HG03039 (cell line): ENCODE data around the gene FUCA2.

Experiments
- ATAC-seq: cut with Tn5 transposase; IDR thresholded peaks from one replicate; pipeline ENCODE4 v1.9.1; 2021; ENCODE audit warnings: mild to moderate bottlenecking, moderate library complexity; ENCODE audit not compliant: unreplicated experiment

FUCA2 gene, protein sequence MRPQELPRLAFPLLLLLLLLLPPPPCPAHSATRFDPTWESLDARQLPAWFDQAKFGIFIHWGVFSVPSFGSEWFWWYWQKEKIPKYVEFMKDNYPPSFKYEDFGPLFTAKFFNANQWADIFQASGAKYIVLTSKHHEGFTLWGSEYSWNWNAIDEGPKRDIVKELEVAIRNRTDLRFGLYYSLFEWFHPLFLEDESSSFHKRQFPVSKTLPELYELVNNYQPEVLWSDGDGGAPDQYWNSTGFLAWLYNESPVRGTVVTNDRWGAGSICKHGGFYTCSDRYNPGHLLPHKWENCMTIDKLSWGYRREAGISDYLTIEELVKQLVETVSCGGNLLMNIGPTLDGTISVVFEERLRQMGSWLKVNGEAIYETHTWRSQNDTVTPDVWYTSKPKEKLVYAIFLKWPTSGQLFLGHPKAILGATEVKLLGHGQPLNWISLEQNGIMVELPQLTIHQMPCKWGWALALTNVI

DNA sequence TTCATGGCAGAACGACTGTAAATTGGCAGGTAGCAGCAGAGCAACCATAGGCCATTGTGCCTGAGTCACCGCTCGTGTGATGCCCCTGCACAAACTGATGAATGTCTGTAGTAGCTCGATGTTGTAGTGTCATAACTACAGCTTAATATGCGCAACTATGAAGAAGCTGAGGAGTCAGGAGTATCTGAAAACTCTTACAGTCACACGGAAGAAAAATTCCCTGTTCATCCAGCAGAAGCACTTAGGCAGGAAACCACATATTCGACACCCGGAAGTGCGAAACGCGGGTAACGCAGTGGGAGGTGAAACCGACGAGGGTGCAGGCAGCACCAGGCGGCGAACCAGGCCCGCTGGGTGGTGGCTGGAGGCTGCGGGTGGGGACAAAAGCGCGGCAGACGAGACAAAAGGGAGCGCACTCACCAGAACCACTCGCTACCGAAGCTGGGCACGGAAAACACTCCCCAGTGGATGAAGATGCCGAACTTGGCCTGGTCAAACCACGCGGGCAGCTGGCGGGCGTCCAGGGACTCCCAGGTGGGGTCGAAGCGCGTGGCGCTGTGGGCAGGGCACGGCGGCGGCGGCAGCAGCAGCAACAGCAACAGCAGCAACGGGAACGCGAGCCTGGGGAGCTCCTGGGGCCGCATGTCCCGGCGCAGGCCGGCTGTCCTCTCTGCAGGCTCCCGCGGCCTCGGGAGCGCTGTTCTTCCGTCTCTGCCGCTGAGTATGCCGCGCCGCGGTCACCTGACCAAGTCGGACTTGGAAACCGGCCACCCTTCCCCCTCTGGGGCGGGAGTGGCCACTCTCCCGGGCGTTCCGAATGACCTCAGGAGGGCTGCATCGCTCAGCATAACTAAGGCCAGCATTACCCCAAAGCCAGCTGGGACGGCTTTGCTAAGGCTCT, at the start of gene FUCA2:
TSS of gene FUCA2 (minus strand) at position 730 of the 901 bp plus-strand sequence. CDS start at position 644, 86 bp downstream.
- peak; percentile 61 for ATAC-seq

DNA sequence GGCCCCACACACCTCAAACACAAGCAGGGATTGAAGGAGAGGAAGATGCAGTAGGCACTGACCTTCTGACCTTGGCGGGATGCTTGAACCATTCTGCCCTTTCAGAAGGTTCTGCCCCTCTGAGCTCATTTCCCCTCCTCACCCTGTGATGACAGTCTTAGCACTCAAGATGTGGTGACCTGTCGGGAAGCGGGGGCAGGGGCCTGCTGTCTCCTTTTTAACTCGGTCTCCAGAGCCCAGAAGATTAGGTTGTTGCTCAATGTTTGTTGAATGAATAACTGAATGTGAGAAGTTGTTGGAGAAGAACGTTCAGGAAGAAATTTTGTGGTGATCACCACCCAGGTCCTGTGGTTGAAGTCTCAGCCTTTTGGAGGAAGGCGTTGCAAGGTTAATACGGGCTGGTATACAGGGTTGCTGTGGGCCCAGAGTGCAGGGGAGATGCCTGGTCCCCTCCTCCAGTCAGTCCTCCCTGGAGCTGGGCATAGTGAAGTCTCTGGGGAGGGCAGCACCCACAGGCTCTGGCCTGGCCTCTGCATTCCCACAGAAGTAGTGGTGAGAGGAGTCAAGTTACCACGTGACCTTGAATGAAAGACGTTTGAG, 49.7 kb upstream of the FUCA2 start:
- ATAC-seq, result no peak

DNA sequence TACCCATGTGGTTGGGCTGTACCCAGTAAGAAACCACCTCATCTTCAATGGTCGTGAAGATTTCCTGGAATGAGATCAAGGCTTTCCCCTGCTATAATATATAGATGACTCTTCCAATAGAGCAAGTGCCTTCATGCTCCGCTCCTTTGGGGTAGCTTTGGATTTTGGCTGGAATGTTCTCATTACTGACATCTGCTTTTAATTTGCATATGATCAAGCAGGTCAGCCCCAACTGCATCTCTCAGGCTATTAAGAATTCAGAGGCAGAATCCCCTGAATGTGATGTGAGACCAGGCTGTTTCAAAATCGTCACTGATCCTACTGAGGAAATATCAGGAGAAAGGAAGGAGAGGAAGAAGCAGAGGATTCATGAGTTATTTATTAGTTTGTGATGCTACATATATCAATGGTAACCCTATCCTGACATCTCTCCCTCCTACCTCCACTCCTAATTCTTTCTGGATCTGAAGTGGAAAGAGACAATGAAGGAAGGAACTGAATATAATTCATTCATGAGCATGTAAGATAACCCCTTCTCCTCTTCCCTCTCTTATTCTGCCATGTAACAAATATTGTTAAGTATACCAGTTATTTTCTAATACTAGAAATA, 47.6 kb upstream of the FUCA2 start:
- ATAC-seq, result no peak

DNA sequence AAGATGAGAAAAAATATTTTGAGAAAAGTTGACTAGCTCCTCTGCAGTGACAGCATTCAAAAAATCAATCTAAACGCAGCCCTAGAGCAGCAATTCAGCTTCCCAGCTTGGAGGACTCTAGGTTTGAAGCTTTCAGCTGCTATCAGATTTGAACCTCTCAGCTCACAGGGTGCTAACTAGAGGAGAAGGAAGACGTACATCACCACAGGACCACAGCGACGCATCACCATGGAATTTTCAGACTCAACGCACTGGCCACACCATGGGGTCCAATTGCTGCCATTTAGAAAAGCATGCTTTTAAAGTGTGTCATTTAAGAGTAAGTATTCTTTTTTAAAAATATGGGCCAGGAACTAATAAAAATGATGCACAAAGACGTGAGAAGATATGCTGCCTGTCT, 45.0 kb upstream of the FUCA2 start:
- no peak for ATAC-seq

DNA sequence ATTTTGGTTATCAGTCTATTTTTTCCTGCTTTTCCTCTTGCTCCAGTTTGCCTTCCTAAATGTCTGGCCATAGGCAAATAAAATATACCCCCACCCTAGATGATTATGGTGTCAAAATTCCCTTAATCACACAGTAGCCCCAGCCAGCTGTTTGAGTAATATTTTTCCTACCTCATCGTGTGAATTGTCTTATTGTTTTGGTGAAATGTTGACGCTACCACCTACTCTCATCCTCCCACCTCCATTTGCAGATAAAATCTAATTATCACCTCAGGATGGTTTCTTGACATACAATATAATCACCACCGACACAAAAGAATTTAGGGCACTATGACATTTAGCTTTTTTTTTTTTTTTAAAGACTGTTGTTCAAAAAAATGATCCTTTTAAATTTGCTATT, 44.1 kb upstream of the FUCA2 start:
- ATAC-seq, result no peak

DNA sequence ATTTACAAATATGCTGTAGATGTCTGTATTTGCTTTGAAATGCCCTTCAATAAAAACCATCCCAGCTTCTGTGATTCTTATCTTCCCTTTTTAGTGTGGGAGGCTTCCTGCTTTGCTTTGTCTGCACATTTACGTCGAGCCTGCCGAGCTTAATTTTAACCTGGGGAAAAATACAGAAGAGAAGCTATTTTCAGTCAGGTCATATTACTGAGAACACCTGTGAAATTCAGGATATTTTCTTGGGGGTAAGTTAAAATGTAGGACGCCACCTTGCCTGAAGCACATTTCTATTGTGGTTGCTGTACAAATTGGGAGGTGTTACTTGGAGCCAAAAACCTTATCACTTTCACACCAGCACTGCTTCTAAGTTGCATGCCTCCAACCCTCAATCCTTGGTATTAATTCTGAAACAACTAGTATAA, 43.6 kb upstream of the FUCA2 start:
- no peak for ATAC-seq

DNA sequence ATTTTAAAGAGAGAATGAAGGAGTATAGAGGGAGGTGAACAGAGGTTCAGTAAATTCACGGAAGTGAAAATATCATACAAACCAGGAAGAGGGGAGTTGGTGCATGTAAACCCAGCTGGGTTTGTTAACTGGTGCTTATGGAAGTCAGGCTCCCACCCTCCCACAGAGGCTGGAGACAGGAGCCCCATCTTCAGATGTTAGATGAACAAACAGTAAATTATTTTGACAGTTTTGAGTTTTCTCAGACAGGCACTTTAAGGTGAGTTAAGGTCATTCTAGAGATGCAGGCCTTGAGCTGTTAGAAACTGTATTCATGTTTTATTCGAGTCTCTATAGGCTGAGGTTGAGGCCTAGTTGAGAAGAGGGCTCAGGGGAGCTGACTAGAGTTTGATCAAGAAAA, 41.8 kb upstream of the FUCA2 start:
- ATAC-seq, result no peak

DNA sequence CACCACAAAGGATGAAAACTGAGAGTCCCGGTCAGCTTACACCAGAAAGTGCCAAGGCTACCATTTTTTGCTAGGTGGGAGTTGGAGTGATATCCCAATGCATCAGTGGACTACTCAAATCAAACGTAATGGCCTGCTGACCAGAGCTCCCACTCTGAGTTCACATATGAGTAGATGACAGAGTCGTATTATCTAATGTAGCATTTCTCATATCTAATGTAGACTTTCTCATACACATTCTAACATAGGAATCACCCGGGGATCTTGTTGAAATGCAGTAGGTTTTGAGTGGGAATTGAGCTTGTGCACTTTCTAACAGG, 38.4 kb upstream of the FUCA2 start:
- ATAC-seq, result no peak

DNA sequence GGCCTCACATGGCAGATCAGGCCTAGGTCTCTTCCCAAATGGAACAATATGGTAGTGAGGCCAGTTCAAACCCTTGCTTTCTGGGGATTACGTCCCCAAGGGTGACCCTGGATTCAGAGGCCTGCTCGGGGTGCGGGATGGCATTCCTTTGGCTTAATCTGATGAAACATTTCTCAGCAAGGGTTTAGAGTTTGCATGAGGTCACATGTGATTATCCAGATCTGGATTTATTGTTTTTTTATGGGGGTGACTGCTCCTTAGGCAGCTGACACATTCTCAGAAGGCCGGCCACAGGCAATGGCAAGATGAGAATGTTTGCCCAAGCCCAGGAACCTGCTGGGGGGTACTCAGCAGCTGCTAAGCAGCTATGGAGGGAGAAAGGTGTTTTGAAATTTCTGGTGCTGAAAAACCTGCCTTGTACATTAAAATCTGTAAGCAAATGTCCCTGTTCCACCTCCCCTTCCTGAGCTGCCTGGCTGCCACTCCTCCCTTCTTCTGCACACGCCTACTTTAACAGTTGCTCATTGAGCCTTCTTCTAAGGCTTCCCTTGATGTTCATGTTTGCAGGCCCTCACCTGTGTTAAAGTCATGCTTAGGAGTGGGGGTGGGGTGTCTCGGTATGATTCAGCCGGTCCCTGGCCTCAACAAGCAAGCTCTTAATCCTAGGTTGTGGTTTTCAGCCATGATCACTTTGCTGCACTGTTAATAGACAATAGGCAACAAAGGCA, 37.9 kb upstream of the FUCA2 start:
- peak; percentile 74 for ATAC-seq

DNA sequence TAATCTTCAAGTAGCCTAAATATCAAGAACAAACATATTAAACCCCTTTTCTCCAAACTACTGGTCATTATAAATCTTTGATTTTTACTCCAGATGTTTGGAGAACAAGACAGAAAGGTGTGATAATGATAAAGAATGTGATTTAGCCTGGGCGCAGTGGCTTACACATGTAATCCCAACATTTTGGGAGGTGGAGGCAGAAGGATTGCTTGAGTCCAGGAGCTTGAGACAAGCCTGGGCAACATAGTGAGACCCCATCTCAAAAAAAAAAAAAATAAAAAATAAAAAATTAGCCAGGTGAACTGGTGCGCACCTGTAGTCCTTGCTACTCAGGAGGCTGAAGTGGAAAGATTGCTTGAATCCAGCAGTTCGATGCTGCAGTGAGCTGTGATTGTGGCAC, 35.1 kb upstream of the FUCA2 start:
- ATAC-seq, result no peak

DNA sequence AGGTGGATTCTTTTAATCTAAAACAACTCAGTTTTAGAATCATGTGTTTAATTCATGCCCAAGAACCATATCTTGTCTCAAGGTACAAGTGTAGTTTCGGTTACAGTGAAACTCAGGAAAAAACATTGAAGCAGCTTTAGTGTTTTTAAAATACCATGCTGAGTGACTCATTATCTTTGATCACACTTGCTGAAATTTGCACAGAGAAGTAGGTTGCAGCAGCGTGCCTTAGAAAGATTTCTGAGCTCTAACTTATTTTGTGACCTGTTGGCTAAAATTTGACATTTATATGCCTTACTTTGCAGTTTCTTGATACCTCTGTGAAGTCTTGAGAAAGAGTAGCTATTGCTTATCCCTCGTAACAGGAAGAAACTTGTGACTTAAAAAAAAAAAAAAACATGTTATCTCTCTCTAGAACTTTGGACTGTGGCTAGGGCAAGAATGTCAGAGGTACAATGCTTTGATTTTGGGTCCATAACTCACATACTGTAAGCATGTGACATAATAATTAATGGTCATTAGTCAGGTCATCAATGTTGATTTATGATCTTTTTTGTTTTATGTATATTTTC, 34.5 kb upstream of the FUCA2 start:
- ATAC-seq, result no peak

DNA sequence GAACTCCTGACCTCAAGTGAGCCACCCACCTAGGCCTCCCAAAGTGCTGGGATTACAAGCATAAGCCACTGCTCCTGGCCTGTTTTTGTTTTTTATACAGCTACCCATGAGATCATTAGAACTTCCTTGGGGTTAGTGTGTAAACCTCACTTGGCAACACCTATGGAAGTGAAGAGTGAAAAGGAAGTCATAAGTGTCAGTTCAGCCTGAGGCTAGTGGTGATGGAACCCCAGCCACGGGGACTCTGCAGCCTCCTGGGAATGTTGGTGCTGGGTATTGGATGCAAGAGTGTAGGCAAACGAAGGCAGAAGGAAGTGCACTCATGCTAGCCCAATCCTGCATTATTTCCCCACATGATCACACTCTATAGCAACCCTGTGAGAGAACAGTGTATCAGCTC, 33.6 kb upstream of the FUCA2 start:
- ATAC-seq, result no peak

DNA sequence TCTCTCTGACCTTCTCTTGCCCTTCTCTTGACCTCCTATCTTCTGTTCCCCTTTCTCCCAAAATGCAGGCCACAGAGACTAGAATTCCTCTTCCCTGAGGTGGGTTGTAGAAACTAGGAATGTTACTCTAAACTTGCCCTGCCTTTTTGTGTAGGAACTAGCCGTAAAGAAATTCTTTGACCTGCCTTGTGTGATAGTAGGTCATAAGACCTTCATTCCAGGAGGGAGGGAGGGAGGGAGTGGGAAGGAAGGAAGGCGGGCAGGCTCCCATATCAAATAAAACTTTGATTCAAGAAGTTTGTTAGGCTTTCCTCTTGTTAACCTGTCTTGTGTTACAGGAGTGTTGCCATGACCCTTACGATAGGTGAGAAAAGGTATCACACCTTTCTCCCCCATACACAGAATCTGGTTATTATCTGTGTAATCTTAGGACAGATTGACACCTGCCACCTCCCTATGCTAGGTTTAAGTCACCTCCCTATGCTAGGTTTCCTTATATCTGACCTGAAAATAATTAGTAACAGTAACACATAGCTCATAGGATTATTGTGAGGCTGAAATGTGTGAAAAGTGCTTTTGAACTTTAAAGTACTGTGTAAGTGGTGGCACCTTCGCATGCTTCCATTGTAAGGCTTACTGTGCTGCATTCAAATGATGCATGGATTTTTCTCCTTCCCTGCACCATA, 32.6 kb upstream of the FUCA2 start:
- no peak for ATAC-seq

DNA sequence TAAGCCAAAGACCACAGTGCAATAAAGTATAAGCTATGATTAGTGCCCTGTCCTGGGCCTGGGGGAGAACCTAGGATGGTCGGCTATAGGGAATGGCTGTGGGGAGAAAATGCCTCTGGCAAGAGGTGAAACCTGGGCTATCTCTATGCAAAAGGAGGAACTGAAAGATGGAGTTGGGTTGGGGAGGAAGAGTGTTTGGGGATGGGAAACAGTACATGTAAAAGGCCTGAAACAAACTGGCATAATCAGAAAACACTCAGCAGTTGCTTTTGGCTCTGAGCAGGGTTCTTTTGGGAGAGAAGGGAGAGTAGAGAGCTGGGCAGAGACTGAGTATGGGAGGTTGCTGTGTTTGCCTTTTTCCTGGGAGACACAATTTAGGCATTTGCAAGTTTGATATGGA, 31.9 kb upstream of the FUCA2 start:
- ATAC-seq, result no peak

DNA sequence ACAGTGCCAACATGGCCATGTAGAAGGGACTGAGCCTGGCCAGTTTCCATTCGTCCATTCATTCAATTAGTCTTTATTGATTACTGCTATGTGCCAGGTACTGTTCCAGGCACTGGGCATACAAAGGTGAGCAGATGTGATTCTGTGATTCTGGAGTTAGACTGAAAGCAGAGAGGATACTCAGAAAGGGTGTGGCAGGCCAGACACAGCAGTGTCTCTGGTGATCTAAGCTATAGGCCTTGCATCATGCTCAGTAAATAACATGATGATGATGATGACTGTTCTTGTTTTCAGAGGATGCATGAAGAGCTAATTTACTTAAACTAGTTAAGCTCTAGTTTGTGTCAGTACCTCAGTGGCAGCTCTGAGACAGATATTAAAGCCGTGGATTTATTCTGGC, 31.4 kb upstream of the FUCA2 start:
- ATAC-seq, result no peak

DNA sequence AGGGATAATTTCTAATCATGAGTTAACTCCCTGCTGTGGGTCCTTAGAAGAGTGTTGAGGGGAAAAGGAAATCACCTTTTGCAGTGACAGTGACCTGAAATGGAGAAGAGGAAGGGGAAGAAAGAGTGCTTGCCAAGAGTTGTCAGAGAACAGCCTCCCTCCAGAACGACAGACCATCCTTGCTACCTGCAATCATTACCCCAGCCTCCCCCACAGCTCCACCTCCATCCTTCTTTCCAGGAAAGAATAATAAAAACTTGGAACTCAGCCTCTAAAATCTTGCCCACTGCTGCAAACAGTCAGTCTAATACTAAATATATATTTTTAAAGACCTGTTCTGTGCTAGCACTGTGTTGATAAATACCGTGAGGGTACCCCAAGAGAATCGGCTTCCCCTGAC, 28.7 kb upstream of the FUCA2 start:
- ATAC-seq, result no peak

DNA sequence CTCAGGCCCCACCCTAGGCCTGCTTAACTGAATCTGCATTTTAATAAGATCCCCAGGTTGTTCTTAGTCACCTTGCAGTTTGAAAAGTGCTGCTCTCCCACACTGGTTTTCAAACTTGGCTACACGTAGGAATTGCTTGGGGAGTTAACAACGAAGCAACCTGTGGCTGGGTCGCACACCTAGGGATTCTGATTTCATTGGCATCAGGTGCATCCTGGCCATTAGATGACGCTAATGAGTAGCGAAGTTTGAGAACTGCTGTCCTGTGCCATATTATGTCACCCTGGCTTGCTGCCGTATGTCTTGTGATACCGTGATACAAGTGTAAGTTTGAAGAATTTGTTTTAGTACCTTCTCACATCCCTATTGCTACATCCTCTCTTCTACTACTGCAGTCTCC, 28.2 kb upstream of the FUCA2 start:
- no peak for ATAC-seq

DNA sequence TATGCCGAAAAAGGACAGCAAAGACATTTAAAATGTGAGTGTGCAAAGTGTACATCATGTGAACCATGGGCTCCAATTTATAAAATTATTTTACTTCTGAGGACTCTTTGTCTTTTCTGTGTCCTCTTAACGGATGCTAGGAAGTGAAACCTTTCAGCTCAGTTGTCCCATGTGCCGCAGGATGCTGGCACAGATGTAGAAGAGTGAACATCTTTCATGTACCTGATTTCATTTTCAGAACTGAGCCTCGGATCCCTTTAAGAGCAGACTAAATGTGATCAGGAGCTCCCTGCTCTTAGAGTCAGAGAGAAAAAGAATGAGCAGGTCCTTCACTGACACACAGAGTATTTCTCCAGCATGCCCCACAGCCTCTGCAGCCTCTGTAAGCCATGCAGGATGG, 27.6 kb upstream of the FUCA2 start:
- no peak for ATAC-seq

DNA sequence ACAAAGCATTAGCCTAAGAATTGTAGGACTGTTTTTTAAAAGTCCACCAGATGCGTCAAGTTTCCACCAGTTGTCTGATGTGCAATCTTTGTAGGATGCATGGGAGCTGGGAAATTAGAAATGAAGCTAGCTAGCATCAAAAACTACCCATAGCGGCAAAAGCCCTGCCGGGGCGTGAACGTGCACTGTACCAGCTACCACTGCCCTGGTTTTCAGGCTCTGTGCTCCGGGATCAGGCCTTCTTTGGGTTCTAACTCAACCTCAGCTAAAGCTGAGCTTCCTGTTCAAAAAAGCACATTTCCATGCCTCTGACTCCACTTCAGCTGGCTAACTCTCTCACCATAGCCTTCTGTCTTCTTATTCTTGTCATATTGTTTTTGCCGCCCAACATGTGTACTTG, 26.9 kb upstream of the FUCA2 start:
- ATAC-seq, result no peak
